ENCODE data around the gene MSI2. TPM values are rescaled to one million over a fixed set of nuclear protein-coding genes. Genes with fewer than 3 reads are reported as not detected.

The MSI2 gene
- total RNA-seq, 1 experiment from 2014 or later: 29.5 TPM

DNA sequence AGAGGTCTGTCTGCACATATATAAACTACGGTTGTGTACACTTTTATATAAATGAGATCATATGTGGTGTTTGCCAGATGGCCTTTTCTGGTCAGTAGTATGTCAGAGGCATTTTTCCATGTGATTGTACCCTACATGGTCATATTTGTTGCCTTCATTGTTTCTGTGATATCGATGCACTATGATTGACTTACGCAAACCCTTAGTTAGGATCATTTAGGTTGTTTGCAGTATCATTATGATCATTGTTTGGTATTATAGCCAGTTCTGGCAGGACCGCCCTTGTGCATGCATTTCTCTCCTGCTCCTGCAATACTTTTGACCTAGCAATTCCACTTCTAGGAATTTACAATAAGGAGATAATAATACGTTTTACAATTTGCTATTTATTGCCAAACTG lies 169.1 kb downstream of the MSI2 start:
- DNase-seq (ENCODE audit: extremely low read depth, low read depth): no peak

DNA sequence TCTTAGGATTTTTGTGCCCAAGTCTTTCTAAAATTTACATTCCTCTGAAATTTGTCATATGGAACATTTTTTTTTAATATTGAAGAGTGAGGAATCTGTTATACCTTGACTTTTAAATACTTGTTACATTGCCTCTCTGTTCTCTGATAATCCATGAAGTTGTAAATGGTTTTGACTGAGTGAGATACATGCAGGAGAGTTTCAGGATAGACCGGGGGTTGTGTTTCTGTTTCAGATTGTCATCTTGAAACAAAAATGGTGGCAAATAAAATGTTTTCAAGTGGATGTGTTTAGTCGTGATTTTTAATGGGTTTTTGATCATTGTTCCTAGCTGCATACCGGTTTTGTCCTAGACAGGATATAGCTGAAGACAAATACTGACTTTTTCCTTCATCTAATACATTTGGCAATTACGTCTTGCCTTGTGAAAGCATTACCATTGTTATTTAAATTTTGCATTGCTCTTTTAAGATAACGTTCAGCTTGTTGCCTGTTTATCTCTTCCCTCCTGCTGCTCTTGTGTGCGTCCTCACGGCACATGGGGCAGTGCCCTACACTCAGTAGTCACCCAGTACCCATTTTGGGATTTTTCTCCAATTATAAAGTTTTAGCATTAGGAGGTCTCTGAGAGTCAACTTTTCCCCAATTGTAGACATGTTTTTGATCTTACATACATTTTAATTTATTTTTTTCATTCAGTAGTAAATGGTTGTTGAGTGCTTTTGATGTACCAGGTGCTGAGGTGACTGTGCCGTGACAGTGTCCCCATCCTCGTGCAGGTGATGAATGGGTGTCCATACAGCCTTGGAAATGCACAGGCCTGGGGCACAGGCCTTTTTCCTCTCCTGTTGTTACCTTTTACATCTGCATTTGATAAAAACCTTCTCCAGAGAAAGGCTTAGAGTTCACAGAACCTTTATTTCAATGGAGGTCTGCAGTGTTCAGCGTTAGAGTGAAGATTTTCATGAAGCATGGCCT lies 169.9 kb downstream of the MSI2 start:
- no peak for DNase-seq (ENCODE audit: extremely low read depth, low read depth)

DNA sequence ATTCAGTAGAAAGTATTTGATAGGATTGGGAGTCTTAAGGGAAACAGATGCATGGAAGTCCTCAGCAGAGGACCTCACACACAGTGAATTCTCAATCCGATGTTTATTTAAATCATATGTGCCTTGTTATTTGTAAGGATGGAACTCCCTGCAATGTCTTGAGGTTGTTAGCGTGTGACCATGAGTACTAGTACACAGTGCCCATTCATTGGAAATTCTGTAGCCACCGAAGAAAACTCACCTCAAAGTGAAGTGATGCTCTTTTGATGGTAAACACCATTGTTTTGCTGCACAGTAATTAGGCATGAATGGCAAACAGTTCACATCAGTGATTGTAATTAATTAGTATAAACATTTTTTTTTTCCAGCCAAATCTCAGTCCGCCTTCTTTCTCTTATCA lies 173.6 kb downstream of the MSI2 start:
- no peak for DNase-seq (ENCODE audit: extremely low read depth, low read depth)

DNA sequence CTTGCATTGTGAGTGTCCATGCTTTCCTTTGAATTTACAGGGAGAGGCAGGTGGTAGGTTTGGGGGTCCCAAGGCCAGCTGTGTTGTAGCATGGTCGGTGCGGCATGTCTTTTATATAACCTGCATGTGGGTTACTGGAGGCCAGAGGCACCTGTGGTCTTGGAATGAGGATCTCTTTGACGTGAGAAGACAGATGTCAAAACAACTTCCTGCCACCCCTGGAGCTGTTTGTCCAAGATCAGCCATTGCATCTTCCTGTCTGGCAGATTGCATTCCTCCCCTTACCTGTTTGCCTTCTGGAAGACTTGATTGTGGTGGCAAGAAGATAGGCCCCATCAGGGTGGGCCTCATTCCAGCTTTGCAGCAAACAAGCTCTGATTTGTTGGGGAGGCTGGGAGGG lies 175.1 kb downstream of the MSI2 start:
- DNase-seq (ENCODE audit: extremely low read depth, low read depth): no peak

DNA sequence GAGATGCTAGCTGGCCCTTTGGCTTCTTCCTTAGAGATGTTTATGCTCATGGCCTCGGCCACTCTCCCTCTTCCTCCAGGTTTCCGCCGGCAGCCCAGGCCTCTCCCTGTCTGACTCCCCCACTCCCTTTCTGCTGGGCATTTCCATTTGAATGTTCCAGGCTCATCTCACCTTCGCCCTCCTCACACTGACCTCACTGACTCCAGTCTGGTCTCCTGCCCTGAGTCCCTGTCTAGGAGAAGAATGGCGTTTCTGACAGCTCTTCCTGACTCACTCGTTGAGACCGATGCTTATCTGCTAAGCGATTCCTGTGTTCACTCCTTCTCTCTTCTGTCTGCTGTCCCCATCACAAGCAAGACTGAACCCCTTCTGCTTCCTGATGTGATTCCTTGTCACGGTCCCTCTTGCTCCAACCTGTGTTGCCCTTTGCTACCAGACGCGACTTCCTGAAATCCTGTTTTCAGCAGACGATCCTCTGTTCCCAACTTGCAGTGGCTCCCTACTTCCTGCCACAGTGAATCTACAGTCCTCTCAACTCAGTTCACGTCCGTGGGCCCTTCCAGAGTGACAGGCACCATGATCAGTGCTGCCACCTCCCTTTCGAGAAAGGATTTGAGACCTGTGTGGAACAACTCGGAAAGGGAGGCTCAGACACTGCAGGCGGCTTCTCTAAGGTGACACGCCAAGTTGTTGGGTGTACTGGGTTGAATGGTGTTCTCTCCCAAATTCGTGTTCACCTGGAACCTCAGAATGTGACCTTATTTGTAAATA lies 176.4 kb downstream of the MSI2 start:
- DNase-seq (ENCODE audit: extremely low read depth, low read depth): no peak

DNA sequence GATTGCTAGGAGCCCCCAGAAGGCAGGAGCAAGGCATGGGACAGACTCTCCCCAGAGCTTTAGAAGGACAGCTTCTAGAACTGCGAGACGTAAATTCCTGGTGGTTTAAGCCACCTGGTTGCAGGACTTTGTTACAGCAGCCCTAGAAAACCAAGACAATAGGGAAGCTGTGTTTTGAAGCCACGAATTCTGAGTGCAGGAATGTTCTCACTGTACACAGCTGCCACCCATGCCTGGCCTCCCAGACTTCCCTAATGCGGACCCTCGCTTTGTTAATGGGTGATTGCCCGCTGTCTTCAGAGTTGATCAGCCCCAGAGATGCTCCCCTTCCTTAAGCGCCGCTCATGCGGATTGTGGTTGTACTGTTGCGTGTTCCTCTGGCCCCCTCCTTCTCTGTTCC lies 177.1 kb downstream of the MSI2 start:
- no peak for DNase-seq (ENCODE audit: extremely low read depth, low read depth)

DNA sequence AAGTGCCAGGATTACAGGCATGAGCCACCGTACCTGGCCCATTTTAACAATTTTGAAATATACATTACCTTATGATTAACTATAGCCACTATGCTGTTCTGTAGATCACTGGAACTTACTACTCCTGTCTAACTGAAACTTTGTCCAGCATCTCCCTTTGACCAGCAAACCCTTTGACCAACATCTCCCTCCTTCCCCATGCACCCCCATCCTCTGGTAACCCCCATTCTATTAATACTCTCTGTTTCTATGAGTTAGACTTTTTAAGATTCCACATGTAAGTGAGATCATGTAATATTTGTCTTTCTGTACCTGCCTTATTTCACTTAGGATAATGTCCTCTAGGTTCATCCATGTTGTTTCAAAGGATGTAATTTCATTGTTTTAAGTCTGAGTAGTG lies 178.0 kb downstream of the MSI2 start:
- no peak for DNase-seq (ENCODE audit: extremely low read depth, low read depth)

DNA sequence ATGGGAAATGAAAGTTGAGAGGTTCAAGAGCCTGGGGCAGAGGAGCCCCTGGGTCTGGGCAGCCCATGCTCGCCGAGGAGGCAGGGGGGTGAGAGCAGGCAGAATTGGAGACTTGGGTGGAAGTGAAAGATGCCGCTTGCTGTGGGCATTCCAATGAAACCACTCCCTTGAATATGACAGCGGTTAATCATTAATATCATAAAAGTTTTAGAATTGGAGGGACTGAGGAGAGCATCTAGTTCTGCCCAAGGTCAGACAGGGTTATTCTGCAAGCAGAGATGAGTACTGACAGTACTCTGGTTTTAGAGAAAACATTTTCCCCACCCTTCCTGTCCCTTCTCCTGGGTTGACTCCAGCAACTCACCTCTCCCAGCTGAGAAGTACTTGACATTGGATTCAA lies 180.2 kb downstream of the MSI2 start:
- DNase-seq (ENCODE audit: extremely low read depth, low read depth): no peak

DNA sequence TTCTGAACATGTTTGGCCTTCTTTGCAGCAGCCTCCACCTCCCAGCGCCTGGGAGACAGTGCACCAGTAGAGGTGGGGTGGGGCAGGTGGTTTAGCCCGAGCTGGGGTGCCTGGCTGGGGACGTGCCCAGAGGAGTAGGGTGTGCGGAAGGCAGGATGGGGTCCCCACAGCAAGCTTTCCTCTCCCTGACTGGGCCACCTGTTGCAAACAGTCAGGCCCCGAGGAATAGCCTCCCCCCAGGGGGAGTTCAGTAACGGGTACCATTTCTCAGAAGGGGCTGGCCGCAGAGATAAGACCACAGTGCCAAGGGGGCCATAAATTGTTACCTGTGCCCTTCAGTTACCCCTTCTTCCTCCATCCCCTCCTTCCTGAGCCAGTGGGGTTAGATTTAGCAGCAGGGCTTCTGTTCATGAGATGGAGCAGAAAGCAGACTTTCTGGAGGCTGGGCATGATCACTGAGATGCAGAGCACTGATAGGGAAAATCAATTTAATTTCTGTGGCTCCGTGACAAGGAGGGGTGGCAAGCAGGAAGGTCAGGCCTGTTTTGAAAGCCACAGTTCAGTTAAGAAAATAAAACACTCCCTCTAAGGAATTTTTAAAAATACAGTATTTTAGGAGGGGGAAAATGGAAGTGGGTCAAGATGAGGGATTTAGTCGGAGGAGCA lies 181.9 kb downstream of the MSI2 start:
- DNase-seq (ENCODE audit: extremely low read depth, low read depth): no peak

DNA sequence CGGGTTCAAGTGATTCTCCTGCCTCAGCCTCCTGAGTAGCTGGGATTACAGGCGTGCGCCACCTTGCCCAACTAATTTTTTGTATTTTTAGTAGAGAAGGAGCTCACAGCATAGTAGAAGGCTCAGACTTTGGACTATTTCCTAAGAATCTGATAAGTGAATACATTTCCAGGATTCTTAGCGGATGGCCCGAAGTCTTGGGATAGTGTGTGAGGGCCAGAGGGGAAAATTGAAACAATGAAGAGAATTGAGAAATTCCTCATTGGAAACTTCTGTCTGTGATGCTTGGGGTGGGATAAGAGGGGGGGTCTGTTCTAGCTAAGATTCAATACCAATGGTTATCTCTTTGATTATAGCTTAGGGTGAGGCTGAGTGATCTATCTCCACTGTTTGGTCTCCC lies 183.3 kb downstream of the MSI2 start:
- no peak for DNase-seq (ENCODE audit: extremely low read depth, low read depth)

DNA sequence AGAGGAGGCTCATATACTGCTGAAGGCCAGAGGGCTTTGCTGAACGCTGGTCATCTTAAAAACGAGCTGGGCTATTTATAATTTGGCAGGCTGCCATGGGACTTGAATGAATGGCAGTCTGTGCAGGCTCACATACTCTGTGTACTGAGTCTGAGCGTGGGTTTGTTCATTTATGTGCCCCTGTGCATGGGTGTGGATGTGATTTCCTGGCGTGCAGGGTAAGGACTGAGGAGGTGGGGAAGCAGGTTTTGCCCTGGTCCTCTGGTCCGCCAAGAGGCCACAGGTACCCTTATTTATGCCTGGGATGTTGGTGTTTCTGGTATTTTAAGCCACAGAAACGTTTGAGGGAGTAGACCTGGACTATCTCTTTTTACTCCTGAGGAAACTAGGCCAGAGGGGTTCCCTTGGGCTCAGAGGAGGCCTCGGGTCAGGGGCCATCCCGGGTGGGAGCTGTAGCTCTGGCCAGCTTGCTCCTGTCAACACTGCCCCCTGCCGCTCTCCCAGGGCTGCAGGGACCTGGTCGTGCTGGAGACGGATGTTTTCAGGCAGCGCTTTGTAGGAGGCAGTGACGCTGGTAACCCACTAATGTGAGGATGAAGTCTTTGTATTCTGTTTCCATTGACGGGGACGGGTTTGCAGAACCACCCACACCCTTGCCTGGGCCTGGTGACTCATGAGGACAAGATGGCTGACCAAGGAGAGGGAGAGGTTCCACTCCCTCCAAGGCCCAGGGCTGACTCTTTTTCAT lies 184.4 kb downstream of the MSI2 start:
- peak; percentile 43 for DNase-seq (ENCODE audit: extremely low read depth, low read depth)

DNA sequence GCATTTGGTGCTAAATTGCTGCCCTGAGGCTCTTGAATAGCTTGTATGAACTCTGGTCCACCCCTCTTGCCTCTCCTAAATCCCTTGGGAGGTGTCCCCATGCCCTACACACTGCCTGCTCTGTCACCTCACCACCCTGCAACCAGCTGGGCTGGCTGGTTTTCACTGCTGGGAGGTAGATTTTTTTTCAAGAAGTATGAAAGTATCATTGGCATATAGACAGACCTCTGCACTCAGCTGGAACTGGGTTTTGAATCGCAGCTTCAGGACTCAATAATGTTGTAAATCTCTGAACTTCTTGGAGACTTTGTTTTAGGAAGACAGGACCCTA lies 184.9 kb downstream of the MSI2 start:
- DNase-seq (ENCODE audit: extremely low read depth, low read depth): no peak

DNA sequence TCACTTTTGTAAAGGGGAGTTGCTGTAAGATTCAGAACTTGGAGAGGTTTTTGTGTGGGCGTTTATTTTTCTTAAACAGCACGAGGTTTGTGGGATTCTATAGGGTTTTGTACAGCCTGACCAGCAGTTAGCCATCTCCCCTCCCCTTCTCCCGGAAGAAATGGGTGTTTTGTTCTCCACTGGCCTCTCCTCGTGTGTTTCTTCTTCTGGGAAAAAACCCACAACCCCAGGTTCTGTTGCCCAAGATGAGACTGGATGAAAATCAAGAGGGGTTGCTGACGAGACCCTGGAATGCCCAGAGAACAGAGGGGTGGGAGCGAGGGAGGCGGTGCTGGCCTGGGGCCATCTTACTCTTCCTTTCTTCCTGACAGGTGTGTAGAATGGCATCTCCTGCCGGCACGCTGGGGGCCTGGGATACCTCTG lies 186.1 kb downstream of the MSI2 start:
- DNase-seq (ENCODE audit: extremely low read depth, low read depth): no peak

DNA sequence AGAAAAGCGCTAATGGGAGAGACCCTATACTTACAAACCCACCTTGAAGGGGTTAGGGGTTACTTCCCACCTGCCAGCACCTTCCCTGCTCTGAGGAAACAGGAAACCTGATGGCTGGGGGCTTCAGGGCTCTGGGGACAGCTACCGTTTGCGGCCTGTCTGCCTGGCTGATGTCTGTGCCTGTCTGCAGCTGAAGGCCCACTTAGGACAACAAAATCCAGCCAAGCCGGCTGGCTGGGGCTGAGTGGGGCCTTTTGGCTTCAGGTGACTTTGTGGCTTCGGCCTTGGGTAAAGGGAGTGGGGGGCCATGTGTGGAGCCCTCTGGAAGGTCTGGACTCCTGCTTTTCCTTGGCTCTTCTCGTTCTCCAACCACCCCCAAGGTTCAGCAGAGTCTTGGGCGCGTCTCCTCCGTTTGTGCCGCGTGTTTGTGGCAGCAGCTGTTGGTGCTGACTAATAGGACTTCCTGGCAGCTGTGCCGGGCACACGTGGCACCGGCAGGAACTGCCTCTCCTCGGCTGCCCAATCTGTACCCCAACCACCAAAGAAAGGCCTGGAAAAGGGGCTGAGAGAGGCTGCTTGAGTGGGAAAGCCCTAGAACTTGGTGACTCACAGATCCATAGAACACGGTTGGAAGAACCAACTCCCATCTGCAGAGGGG lies 186.7 kb downstream of the MSI2 start:
- DNase-seq (ENCODE audit: extremely low read depth, low read depth): no peak

DNA sequence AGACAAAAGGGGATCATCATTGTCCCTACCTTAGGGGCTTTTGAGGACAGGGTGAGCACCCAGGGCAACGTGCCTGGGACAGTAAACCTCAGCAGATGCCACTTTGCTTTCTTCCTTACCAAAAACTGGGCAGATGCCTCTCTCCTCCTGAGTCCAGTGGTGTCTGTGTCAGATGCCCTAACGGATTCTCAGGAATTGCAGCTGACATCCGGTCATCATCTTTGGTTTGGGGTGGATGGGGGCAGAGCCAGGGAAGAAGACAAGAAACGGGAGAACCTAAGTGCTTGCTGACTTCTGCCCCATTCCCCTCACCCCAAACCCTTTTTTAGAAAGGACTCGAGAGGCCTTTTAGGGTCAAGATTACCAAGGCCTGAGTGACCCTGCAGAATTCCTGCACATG lies 187.5 kb downstream of the MSI2 start:
- no peak for DNase-seq (ENCODE audit: extremely low read depth, low read depth)

DNA sequence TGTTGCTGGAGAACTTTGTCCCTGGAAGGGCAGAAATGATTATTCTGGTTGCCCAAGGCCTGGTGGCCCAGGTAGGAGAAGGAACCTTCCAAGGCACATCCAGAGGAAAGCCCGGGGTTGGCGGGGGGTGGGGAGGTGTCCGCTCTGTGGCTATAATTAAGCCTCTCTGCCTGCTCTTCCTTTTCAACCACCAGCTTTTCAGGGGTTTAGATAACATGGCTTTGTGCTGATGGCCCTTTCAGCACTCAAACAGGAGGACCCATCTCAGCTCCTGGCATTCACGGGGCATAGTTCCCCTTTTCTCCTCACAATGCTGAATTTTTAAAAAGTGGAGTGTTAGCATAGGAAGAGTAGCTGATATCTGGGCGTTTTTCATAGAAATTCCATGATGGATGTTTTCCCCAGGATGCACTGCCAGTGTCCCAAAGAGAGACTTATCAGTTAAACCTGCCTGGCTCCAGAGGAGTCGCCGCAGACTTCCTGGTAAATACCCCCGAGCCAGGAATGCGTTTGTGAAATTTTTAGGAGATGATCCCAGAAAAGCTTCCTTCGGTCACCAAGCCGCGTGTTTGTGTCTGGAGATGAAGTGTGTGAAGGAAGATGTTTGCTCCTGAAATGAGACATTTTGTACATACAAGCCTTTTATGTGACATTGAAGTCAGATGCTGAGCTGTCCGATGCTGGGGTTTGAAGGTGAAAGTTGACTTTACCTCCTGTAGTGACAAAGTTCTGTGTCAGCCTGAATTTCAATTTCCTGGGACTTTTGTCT lies 188.5 kb downstream of the MSI2 start:
- DNase-seq (ENCODE audit: extremely low read depth, low read depth): no peak

DNA sequence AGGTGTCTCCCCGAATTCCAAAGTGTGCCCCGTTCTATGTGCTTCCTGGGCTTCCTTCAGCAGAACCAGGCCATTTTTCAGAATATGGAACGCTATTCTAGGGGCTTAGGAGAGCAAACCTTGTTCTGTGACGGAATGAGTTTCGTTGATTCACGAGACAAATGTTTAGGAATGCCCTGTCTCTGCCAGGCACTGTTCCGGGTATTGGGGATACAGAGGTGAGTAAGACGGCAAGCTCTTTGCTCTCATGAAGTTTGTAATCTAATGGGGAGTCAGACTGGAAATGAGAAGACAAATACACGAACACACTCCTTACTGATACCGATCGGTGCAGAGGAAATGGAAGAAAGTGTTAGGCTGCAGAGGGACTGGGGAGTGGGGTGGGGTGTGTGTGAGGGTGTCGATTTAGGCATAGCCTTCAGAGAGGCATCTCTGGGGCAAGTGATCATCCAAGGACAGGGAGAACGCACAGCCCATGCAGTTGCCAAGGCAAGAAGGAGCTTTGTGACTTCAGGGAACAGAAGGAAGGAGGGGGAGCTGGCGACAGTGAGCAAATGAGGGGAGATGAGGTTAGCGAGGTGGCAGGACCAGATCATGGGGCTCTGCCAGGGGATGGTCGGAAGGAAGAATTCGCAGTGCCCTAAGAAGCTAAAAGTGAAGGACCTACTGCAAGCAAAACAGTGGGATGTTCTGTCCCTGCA lies 189.6 kb downstream of the MSI2 start:
- no peak for DNase-seq (ENCODE audit: extremely low read depth, low read depth)

DNA sequence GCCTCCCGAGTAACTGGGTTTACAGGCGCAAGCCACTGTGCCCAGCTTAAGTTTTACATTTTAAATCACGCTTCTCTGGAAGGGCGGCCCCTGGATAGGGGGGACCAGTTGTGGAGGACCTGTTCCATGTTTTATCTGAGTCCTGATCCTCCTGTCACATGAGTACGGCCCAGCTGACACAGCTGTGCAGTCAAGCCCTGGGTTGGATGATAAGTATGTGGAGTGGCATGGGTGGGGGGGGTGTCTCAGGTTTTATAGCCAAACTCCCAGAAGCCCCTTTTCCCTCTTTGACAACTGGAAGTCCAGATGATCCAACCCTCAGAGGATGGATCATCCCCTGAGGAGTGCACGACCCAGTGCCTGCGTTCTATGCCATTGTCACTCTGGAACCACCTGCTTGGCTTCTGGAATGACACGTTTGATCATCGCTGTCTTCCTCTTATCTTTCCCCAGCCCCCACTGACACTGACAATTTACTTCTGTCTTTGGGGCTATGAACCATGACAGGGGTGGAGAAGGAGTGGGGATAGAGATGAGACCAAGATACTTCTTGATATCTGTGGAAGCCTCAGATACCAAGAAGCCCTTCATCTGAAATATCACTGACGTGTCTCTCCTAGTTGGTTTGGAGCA lies 191.2 kb downstream of the MSI2 start:
- no peak for DNase-seq (ENCODE audit: extremely low read depth, low read depth)
